ENCODE data around the gene ANK3. TPM values are rescaled to one million over a fixed set of nuclear protein-coding genes. Genes with fewer than 3 reads are reported as not detected.

Gene ANK3
- total and polyA plus RNA-seq, 2 donors (not counting 1 experiment from before 2014, with no cell fraction given): 0.50 to 0.79 TPM

DNA sequence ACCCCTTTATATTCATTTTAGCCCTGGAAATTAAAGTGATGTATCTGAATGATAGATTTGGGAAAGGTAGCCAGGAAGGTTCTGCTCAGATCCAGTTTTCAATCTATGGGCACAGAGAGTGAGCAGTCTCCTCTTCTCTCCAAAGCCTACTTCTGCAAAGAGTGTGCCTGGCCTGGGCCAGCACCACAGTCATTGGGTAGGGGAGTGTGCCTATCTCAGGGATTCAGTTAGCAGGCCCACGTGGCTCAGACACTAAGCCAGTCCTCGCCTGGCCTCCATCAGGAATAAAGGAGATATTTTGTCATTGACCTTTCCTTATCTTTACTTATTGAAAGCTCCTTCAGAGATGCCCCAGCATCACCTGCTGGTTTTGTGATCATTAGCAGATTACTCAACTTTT, 267.5 kb downstream of the ANK3 start:
- DNase-seq (ENCODE audit: low read depth in 2 of 2): no peak
- Histone ChIP-seq H3K4me1 (ENCODE audit: control insufficient read depth, extremely low read depth, insufficient read depth, low read length) (no peaks in the 10 kb centered on the region), H3K9ac (ENCODE audit: insufficient read depth, low read length) (no peak overlapping the region), H3K79me2 (ENCODE audit: control insufficient read depth, insufficient read depth, low read length) (no peaks in the 10 kb centered on the region), H3K9me3 (ENCODE audit: control insufficient read depth, insufficient read depth, low read depth, low read length) (no peaks in the 10 kb centered on the region), H3K36me3 (ENCODE audit: control insufficient read depth, insufficient read depth, low read length) (no peaks in the 10 kb centered on the region), H3K4me3 (replicated peaks in 1 of 4; ENCODE audit: control extremely low read depth in 1 of 4, insufficient read depth in 1 of 4, low read depth in 3 of 4, low read length in 4 of 4) (no peak overlapping the region), H3K27me3 (ENCODE audit: control insufficient read depth, insufficient read depth, low read length) (no peaks in the 10 kb centered on the region), H3K27ac (ENCODE audit: insufficient read depth, low read length) (no peak overlapping the region), H4K20me1 (ENCODE audit: control insufficient read depth, extremely low read depth, insufficient read depth, low read length) (no peaks in the 10 kb centered on the region), H2AFZ (ENCODE audit: low read length) (no peak overlapping the region), H3K4me2 (ENCODE audit: extremely low read depth, insufficient read depth, low read length) (no peak overlapping the region)
- TF ChIP-seq CTCF (conservative IDR thresholded peaks at IDR 0.05 in 1 of 2, IDR thresholded peaks at IDR 0.05 in 1 of 2; ENCODE audit: low read depth in 1 of 2, low read length in 2 of 2) (no peak), EZH2 (IDR thresholded peaks at IDR 0.05; ENCODE audit: low read length, missing control alignments) (no peak)

- Histone ChIP-seq H3K27ac (ENCODE audit: insufficient read depth, low read length) (no peak overlapping the region), H3K36me3 (ENCODE audit: control insufficient read depth, insufficient read depth, low read length) (no peaks in the 10 kb centered on the region), H3K4me3 (replicated peaks in 1 of 4; ENCODE audit: control extremely low read depth in 1 of 4, insufficient read depth in 1 of 4, low read depth in 3 of 4, low read length in 4 of 4) (no peak overlapping the region), H3K9ac (ENCODE audit: insufficient read depth, low read length) (no peak overlapping the region), H3K79me2 (ENCODE audit: control insufficient read depth, insufficient read depth, low read length) (no peaks in the 10 kb centered on the region), H2AFZ (ENCODE audit: low read length) (no peak overlapping the region), H3K27me3 (ENCODE audit: control insufficient read depth, insufficient read depth, low read length) (no peaks in the 10 kb centered on the region), H3K9me3 (ENCODE audit: control insufficient read depth, insufficient read depth, low read depth, low read length) (no peaks in the 10 kb centered on the region), H3K4me1 (ENCODE audit: control insufficient read depth, extremely low read depth, insufficient read depth, low read length) (no peaks in the 10 kb centered on the region), H3K4me2 (ENCODE audit: extremely low read depth, insufficient read depth, low read length) (no peak overlapping the region), H4K20me1 (ENCODE audit: control insufficient read depth, extremely low read depth, insufficient read depth, low read length) (no peaks in the 10 kb centered on the region)
- DNase-seq (ENCODE audit: low read depth in 2 of 2): peak; percentile 69 to 85
- TF ChIP-seq CTCF (conservative IDR thresholded peaks at IDR 0.05 in 1 of 2, IDR thresholded peaks at IDR 0.05 in 1 of 2; ENCODE audit: low read depth in 1 of 2, low read length in 2 of 2) (peak; percentile 58 to 72), EZH2 (IDR thresholded peaks at IDR 0.05; ENCODE audit: low read length, missing control alignments) (no peak)
These were observed 274.7 kb downstream of the ANK3 start for GRCh38 chr10:60114765-60115586.

GRCh38 chr10:60110739-60111138, 278.9 kb downstream of the ANK3 start:
- no peak overlapping the region for H2AFZ ChIP-seq (ENCODE audit: low read length)
- H3K9ac ChIP-seq (ENCODE audit: insufficient read depth, low read length): no peak overlapping the region
- H4K20me1 ChIP-seq (ENCODE audit: control insufficient read depth, extremely low read depth, insufficient read depth, low read length): no peaks in the 10 kb centered on the region
- no peak overlapping the region for H3K4me2 ChIP-seq (ENCODE audit: extremely low read depth, insufficient read depth, low read length)
- no peak overlapping the region for H3K27ac ChIP-seq (ENCODE audit: insufficient read depth, low read length)
- no peaks in the 10 kb centered on the region for H3K36me3 ChIP-seq (ENCODE audit: control insufficient read depth, insufficient read depth, low read length)
- no peak for DNase-seq (ENCODE audit: low read depth in 2 of 2)
- H3K79me2 ChIP-seq (ENCODE audit: control insufficient read depth, insufficient read depth, low read length): no peaks in the 10 kb centered on the region
- H3K4me1 ChIP-seq (ENCODE audit: control insufficient read depth, extremely low read depth, insufficient read depth, low read length): no peaks in the 10 kb centered on the region
- no peaks in the 10 kb centered on the region for H3K9me3 ChIP-seq (ENCODE audit: control insufficient read depth, insufficient read depth, low read depth, low read length)
- no peaks in the 10 kb centered on the region for H3K27me3 ChIP-seq (ENCODE audit: control insufficient read depth, insufficient read depth, low read length)
- TF ChIP-seq CTCF (conservative IDR thresholded peaks at IDR 0.05 in 1 of 2, IDR thresholded peaks at IDR 0.05 in 1 of 2; ENCODE audit: low read depth in 1 of 2, low read length in 2 of 2) (no peak), EZH2 (IDR thresholded peaks at IDR 0.05; ENCODE audit: low read length, missing control alignments) (no peak)
- H3K4me3 ChIP-seq (replicated peaks in 1 of 4; ENCODE audit: control extremely low read depth in 1 of 4, insufficient read depth in 1 of 4, low read depth in 3 of 4, low read length in 4 of 4): no peak overlapping the region

All from fibroblast of lung (primary cell).